K562 (cell line): ENCODE measurements around the gene RPL14. TPM values are rescaled to one million over a fixed set of nuclear protein-coding genes. Genes with fewer than 3 reads are reported as not detected.

Experiments
- ATAC-seq: fragments of 200-7000 bp; cut with Tn5 transposase; 3 replicates; pipeline ENCODE4 v1.9.1; 2020; ENCODE audit warnings: moderate library complexity
- BruUV-seq: library from RNA; stranded (reverse); fragments of 400-500 nt; replicated peaks from 2 replicates; lab custom pipeline; 2021; lab: Mats Ljungman, UMichigan
- CTCF ChIA-PET: fragments of 300-600 bp; formaldehyde crosslinking; extraction: SDS; loops from one replicate; lab custom pipeline; 2021; ENCODE audit warnings: low intra/inter-chr PET ratio; lab: Yijun Ruan, JAX
- POLR2A ChIA-PET: fragments of 300-600, 350-650 bp; sonication (Branson Sonifier 250); formaldehyde crosslinking; extraction: SDS; loops from one replicate; lab custom pipeline; 2021; ENCODE audit warnings: antibody characterized with exemption, inconsistent platforms; lab: Yijun Ruan, JAX
- DNase-seq, 4 experiments: peaks; one replicate each; pipeline versions ENCODE4 v3.0.0 to v3.0.0-alpha.2; 2011 to 2018; ENCODE audit warnings: low spot score in 3 of 4, mixed read lengths in 3 of 4; ENCODE audit errors: extremely low read depth in 1 of 4
- FAIRE-seq: peaks from 2 replicates; lab custom pipeline; 2011; peaks lifted over from hg19 to GRCh38; lab: Jason Lieb, UNC
- H2AFZ ChIP-seq: 2 replicates; pipeline ENCODE4 v1.6.0; 2011; ENCODE audit warnings: low read depth, low read length, control low read depth, inconsistent platforms
- H3K27ac ChIP-seq: fragments of 200-600 bp; 3 replicates; pipeline ENCODE4 v1.8.0; 2011; ENCODE audit warnings: low read depth, mild to moderate bottlenecking, control low read depth, inconsistent platforms, low read length, moderate library complexity, mixed read lengths; ENCODE audit errors: extremely low read depth
- H3K27me3 ChIP-seq, 2 experiments: fragments of 300-600 bp in 1 of 2; 2 replicates in 1 of 2; 3 replicates in 1 of 2; pipeline versions ENCODE4 v1.6.0 to v1.8.0; 2011; ENCODE audit warnings: inconsistent platforms in 2 of 2, low read length in 2 of 2, mild to moderate bottlenecking in 1 of 2, mixed read lengths in 1 of 2, moderate library complexity in 1 of 2; ENCODE audit not compliant: control insufficient read depth in 2 of 2, insufficient read depth in 2 of 2
- H3K36me3 ChIP-seq: fragments of 300-600 bp; 3 replicates; pipeline ENCODE4 v1.8.0; 2011; ENCODE audit warnings: mild to moderate bottlenecking, low read length, inconsistent platforms; ENCODE audit not compliant: control insufficient read depth, insufficient read depth
- H3K4me1 ChIP-seq, 2 experiments: fragments of 200-600 bp in 1 of 2; replicated peaks in 1 of 2; 2 replicates in 1 of 2; 3 replicates in 1 of 2; pipeline versions ENCODE4 v1.5.1 to v1.8.0; 2011; ENCODE audit warnings: inconsistent platforms in 2 of 2, low read length in 2 of 2, mild to moderate bottlenecking in 1 of 2, mixed read lengths in 1 of 2, moderate library complexity in 1 of 2; ENCODE audit not compliant: control insufficient read depth in 2 of 2, insufficient read depth in 2 of 2
- H3K4me2 ChIP-seq: 2 replicates; pipeline ENCODE4 v1.6.1; 2011; ENCODE audit warnings: low read length, control low read depth, inconsistent platforms, mixed read lengths; ENCODE audit not compliant: insufficient read depth
- H3K4me3 ChIP-seq: fragments of 200-600 bp; sonication (generic), shearing (Covaris generic); 2 replicates; pipeline ENCODE4 v1.5.1; 2016; ENCODE audit warnings: control low read depth, inconsistent platforms
- H3K79me2 ChIP-seq: fragments of 200-600 bp; 3 replicates; pipeline ENCODE4 v1.8.0; 2011; ENCODE audit warnings: low read length, inconsistent platforms; ENCODE audit not compliant: control insufficient read depth, insufficient read depth
- H3K9ac ChIP-seq, 2 experiments: 2 replicates each; pipeline versions ENCODE4 v1.6.0 to v1.6.1; 2011; ENCODE audit warnings: low read depth in 2 of 2, low read length in 2 of 2, control low read depth in 1 of 2, inconsistent platforms in 1 of 2, mild to moderate bottlenecking in 1 of 2, mixed read lengths in 1 of 2; ENCODE audit not compliant: insufficient read depth in 1 of 2
- H3K9me1 ChIP-seq: one replicate; pipeline ENCODE4 v1.6.0; 2011; ENCODE audit warnings: inconsistent platforms, mild to moderate bottlenecking, low read length, moderate library complexity; ENCODE audit not compliant: control insufficient read depth, insufficient read depth
- H3K9me3 ChIP-seq: replicated peaks from 2 replicates; pipeline ENCODE4 v1.5.1; 2011; ENCODE audit warnings: low read depth, low read length, inconsistent platforms; ENCODE audit not compliant: control insufficient read depth, insufficient read depth
- H4K20me1 ChIP-seq: replicated peaks from 2 replicates; pipeline ENCODE4 v1.6.1; 2011; ENCODE audit warnings: low read length, inconsistent platforms, mixed read lengths; ENCODE audit not compliant: control insufficient read depth, insufficient read depth
- ATF7 ChIP-seq: fragments of 450-650 bp; IDR thresholded peaks from 2 replicates; pipeline ENCODE4 v1.7.1; 2014; ENCODE audit warnings: mild to moderate bottlenecking, moderate library complexity
- CREB1 ChIP-seq, 2 experiments: sonication (generic) in 1 of 2; formaldehyde crosslinking in 1 of 2; IDR thresholded peaks; 2 replicates each; pipeline versions ENCODE4 v1.6.1 to v1.8.0; 2012 to 2022; ENCODE audit warnings: inconsistent platforms in 1 of 2, mild to moderate bottlenecking in 1 of 2, missing genetic modification reagents in 1 of 2, moderate library complexity in 1 of 2
- FOXA1 ChIP-seq: fragments of 450-650 bp; IDR thresholded peaks from 2 replicates; pipeline ENCODE4 v1.6.1; 2016; ENCODE audit warnings: mild to moderate bottlenecking, borderline replicate concordance
- GABPA ChIP-seq: fragments of 200-800 bp; sonication (Bioruptor generic); conservative IDR thresholded peaks from 2 replicates; pipeline ENCODE4 v1.6.1; 2016; ENCODE audit warnings: low read depth, missing genetic modification characterization, missing compliant biosample characterization
- GMEB1 ChIP-seq: fragments of 250-450 bp; sonication (Bioruptor Pico); IDR thresholded peaks from 2 replicates; pipeline ENCODE4 v1.4.0; 2020; ENCODE audit warnings: mild to moderate bottlenecking
- HINFP ChIP-seq: fragments of 450-650 bp; conservative IDR thresholded peaks from 2 replicates; pipeline ENCODE4 v1.6.1; 2016; ENCODE audit warnings: missing genetic modification characterization, low read depth, mild to moderate bottlenecking, control low read depth, missing compliant biosample characterization
- JUND ChIP-seq, 2 experiments: IDR thresholded peaks; 2 replicates in 1 of 2; 3 replicates in 1 of 2; pipeline ENCODE4 v1.6.1; 2011; ENCODE audit warnings: borderline replicate concordance in 2 of 2, low read depth in 2 of 2, low read length in 2 of 2, improper control_type of control experiment in 1 of 2, missing biosample characterization in 1 of 2, missing genetic modification characterization in 1 of 2, missing genetic modification reagents in 1 of 2
- POLR2H ChIP-seq: IDR thresholded peaks from 2 replicates; pipeline ENCODE4 v1.6.1; 2016; ENCODE audit warnings: missing genetic modification characterization, low read depth, mild to moderate bottlenecking, control low read depth, missing compliant biosample characterization, moderate library complexity
- SIN3A ChIP-seq, 2 experiments: fragments of 150-350 bp in 1 of 2; IDR thresholded peaks; 2 replicates each; pipeline ENCODE4 v1.6.1; 2011 to 2016; ENCODE audit warnings: borderline replicate concordance in 2 of 2, low read depth in 2 of 2, low read length in 2 of 2, mild to moderate bottlenecking in 2 of 2, moderate library complexity in 2 of 2; ENCODE audit not compliant: control insufficient read depth in 1 of 2
- TEAD1 ChIP-seq, 2 experiments: fragments of 450-650 bp in 1 of 2; sonication (generic) in 1 of 2; formaldehyde crosslinking; IDR thresholded peaks; 2 replicates each; pipeline versions ENCODE4 v1.4.0 to v1.8.0; 2020 to 2022; ENCODE audit warnings: mild to moderate bottlenecking in 2 of 2, missing genetic modification reagents in 1 of 2
- ZEB2 ChIP-seq: fragments of 450-650 bp; IDR thresholded peaks from 2 replicates; pipeline ENCODE4 v1.6.1; 2016
- WGBS: fragments of 100-300 bp; shearing (Covaris generic); methylation state at CpG from one replicate; pipeline ENCODE4 v1.1.6; 2016; ENCODE audit warnings: low coverage, mixed read lengths; ENCODE audit not compliant: insufficient coverage; ENCODE audit errors: missing lambda C conversion rate; 5-methylcytosine and 5-hydroxymethylcytosine counted together
- in situ Hi-C: fragments of 300-500 bp; cut with MboI; formaldehyde crosslinking; loops from 4 replicates; pipeline ENCODE4 v1.15.0; 2018; ENCODE audit warnings: inconsistent platforms, mixed read lengths
- intact Hi-C: fragments of 100-400 bp; cut with micrococcal nuclease; formaldehyde crosslinking; loops from 2 replicates; pipeline ENCODE4 v1.14.2; 2022
- polyA plus RNA-seq, 8 experiments: library from polyadenylated mRNA; depleted of rRNA in 4 of 8; stranded (reverse) in 5 of 8; unstranded in 3 of 8; fragments of >200 nt; fragmentation: Nextera tagmentation in 2 of 8; fragmentation: Illumina TruSeq in 1 of 8; extraction: Ambion mirVana in 2 of 8; extraction: Trizol in 1 of 8; gene quantifications; 2 replicates each; pipeline versions ENCODE4 v1.2.1 to v1.2.3, GENCODE V29; 2011 to 2014; ENCODE audit warnings: inconsistent platforms in 1 of 8, missing spikeins in 1 of 8
- total RNA-seq, 7 experiments: library from RNA; depleted of rRNA in 6 of 7; stranded (reverse); fragments of >200 nt in 6 of 7; fragmentation: Illumina TruSeq in 2 of 7; extraction: Trizol in 2 of 7; gene quantifications; 2 replicates each; pipeline versions ENCODE4 v1.2.1 to v1.2.3, GENCODE V29; 2011 to 2021; ENCODE audit warnings: low replicate concordance in 1 of 7

The RPL14 gene
- total and polyA plus RNA-seq, 9 of the 15 experiments (the other 6 are each of a cell fraction or from before 2014, with no cell fraction given), result 851 to 4,649 (median 2,133) TPM

- H2AFZ ChIP-seq, result peak within 1 kb of the TSS; percentile 96
- H3K9me3 ChIP-seq, result no peaks in the 10 kb centered on the region
- intact Hi-C loops, result loop anchor here (2.0 kb wide), 1 partner anchor 20 kb away; the partner anchor contains the start of gene RPL14
- ATAC-seq (peak; percentile 89), DNase-seq (peak; percentile 86 to 88 (median 87)), FAIRE-seq (peak; percentile 70)
- peak within 1 kb of the TSS; percentile 96 for H3K4me2 ChIP-seq
- peak within 1 kb of the TSS; percentile 83 to 98 for H3K9ac ChIP-seq
- peaks cover 10% of the 10 kb centered on the region; the same call in 2 of the 3 replicates for H3K79me2 ChIP-seq
- no peaks in the 10 kb centered on the region for H4K20me1 ChIP-seq
- in situ Hi-C loops, result no loop called here
- WGBS, result 2% methylated on average over 48 of the region's 48 CpGs
- H3K27ac ChIP-seq, result peak within 1 kb of the TSS; percentile 78
- H3K27me3 ChIP-seq, result no peaks in the 10 kb centered on the region
- H3K4me3 ChIP-seq, result peak within 1 kb of the TSS; percentile 66
- CTCF ChIA-PET, result no interaction called here
- TSS peak; percentile 89 for BruUV-seq
- H3K9me1 ChIP-seq, result no peaks in the 10 kb centered on the region
- POLR2A ChIA-PET, result interaction anchor here (0.6 to 9.6 kb wide), 6 partner anchors 9 to 48 kb away, joined by 4 to 102 read pairs (median 7); partner anchors contain the start of genes RPL14, ZNF620 and ZNF621
- H3K36me3 ChIP-seq, result peaks cover 29% of the 10 kb centered on the region
- peaks cover 4 to 5% of the 10 kb centered on the region in 2 experiments; a peak in 3 of 5 replicates for H3K4me1 ChIP-seq
- no peak for TF ChIP-seq FOXA1
- peak; percentile 69 for TF ChIP-seq ATF7
- TF ChIP-seq SIN3A (IDR thresholded peaks at IDR 0.05; ENCODE audit: borderline replicate concordance in 2 of 2, control insufficient read depth in 1 of 2, low read depth in 2 of 2, low read length in 2 of 2), result peak; percentile 58 to 66; a peak in 2 of 4 replicates
- peak; percentile 10; the same call in 1 of the 2 replicates for TF ChIP-seq CREB1 (IDR thresholded peaks at IDR 0.05)
- TF ChIP-seq CREB1 (CRISPR knock-in tag; IDR thresholded peaks at IDR 0.05), result no peak; the same call in 1 of the 2 replicates
- TF ChIP-seq TEAD1 (CRISPR knock-in tag; IDR thresholded peaks at IDR 0.05), result 0 out of 4 replicates have a peak, but pooled peaks of 1 of the 2 experiments have one; percentile 9
- peak; percentile 74 for TF ChIP-seq POLR2H (tag)
- 0 out of 2 replicates have a peak, but pooled peaks have one; percentile 28 for TF ChIP-seq JUND (IDR thresholded peaks at IDR 0.05; ENCODE audit: borderline replicate concordance, low read depth, low read length)
- no peak for TF ChIP-seq JUND (tag; IDR thresholded peaks at IDR 0.05; ENCODE audit: borderline replicate concordance, low read depth, low read length)
- 0 out of 2 replicates have a peak, but pooled peaks have one; percentile 32 for TF ChIP-seq ZEB2
- 0 out of 2 replicates have a peak, but pooled peaks have one; percentile 23 for TF ChIP-seq HINFP (tag)
- peak; percentile 85 for TF ChIP-seq GABPA
- TF ChIP-seq GMEB1 (CRISPR knock-in tag), result no peak
Measured at GRCh38 chr3:40476478-40477470, 19.6 kb downstream of the RPL14 start, which contains the start of gene ZNF619. ZNF619 (plus strand) TSS chr3:40477122; CDS start chr3:40477980, 858 bp downstream.
